T47D (cell line): Measurements from ENCODE around the gene PEBP1.
A peak's percentile ranks its signal among the peaks of the same experiment; 100 is the strongest.

Experiments
- DNase-seq, 2 experiments: peaks; one replicate each; pipeline versions ENCODE4 v3.0.0 to v3.0.0-alpha.2; 2011 to 2012; ENCODE audit warnings: low read depth in 1 of 2, low spot score in 1 of 2
- JUND ChIP-seq: IDR thresholded peaks from 2 replicates; pipeline ENCODE4 v1.6.1; 2012; ENCODE audit warnings: low read depth
- in situ Hi-C: cut with HindIII; loops from 2 replicates; pipeline ENCODE4 v1.10.0; 2016; ENCODE audit warnings: low sequenced_read_pairs, low pct_unique_long_range_greater_than_20kb

Gene PEBP1

GRCh38 chr12:118135788-118136558 lies at the start of gene PEBP1:
TSS of gene PEBP1 (plus strand) at chr12:118136124. CDS start at chr12:118136210, 86 bp downstream.
- DNase-seq: peak; percentile 96 to 98
- in situ Hi-C loops: no loop called here
- no peak for TF ChIP-seq JUND

GRCh38 chr12:118089782-118090181 lies 46.1 kb upstream of the PEBP1 start:
- DNase-seq: no peak
- TF ChIP-seq JUND: no peak

GRCh38 chr12:118094039-118094438 lies 41.9 kb upstream of the PEBP1 start:
- TF ChIP-seq JUND: no peak
- DNase-seq: no peak
- in situ Hi-C loops: no loop called here

More at GRCh38 chr12:118089782-118090181, 46.1 kb upstream of the PEBP1 start:
- in situ Hi-C loops: no loop called here

- TF ChIP-seq JUND: no peak
- DNase-seq: no peak
- in situ Hi-C loops: no loop called here
These were observed 37.5 kb upstream of the PEBP1 start for GRCh38 chr12:118098401-118098800.

GRCh38 chr12:118098911-118099671 lies 36.8 kb upstream of the PEBP1 start:
- TF ChIP-seq JUND: no peak
- no peak for DNase-seq
- in situ Hi-C loops: no loop called here

GRCh38 chr12:118101051-118101450 lies 34.9 kb upstream of the PEBP1 start:
- TF ChIP-seq JUND: no peak
- in situ Hi-C loops: no loop called here
- no peak for DNase-seq

GRCh38 chr12:118102070-118102469 lies 33.9 kb upstream of the PEBP1 start:
- peak; percentile 64 to 75 for DNase-seq
- no peak for TF ChIP-seq JUND
- in situ Hi-C loops: no loop called here

- no peak for TF ChIP-seq JUND
- in situ Hi-C loops: no loop called here
- no peak for DNase-seq
These were observed 33.3 kb upstream of the PEBP1 start for GRCh38 chr12:118102609-118103008.

GRCh38 chr12:118103201-118103600 lies 32.7 kb upstream of the PEBP1 start:
- TF ChIP-seq JUND: no peak
- DNase-seq: peak in 1 of 2 experiments; percentile 24
- in situ Hi-C loops: no loop called here

GRCh38 chr12:118103601-118104382 lies 32.1 kb upstream of the PEBP1 start, which contains the start of gene VSIG10:
TSS of gene VSIG10 (minus strand) at chr12:118104011. CDS start at chr12:118103671, 340 bp downstream.
- DNase-seq: peak; percentile 89 to 93
- no peak for TF ChIP-seq JUND
- in situ Hi-C loops: no loop called here

GRCh38 chr12:118107011-118107410 lies 28.9 kb upstream of the PEBP1 start:
- DNase-seq: peak; percentile 32 to 86
- TF ChIP-seq JUND: no peak; the same call in 1 of the 2 replicates
- in situ Hi-C loops: no loop called here

- no peak for TF ChIP-seq JUND
- in situ Hi-C loops: no loop called here
- no peak for DNase-seq
These were observed 28.2 kb upstream of the PEBP1 start for GRCh38 chr12:118107694-118108093.

GRCh38 chr12:118109088-118109487 lies 26.8 kb upstream of the PEBP1 start:
- in situ Hi-C loops: no loop called here
- DNase-seq: no peak
- no peak for TF ChIP-seq JUND
